Activated naive CD8-positive, alpha-beta T cell treated with anti-CD3 and anti-CD28 coated beads, Interleukin-2, amount 10 ng/mL, durations not matched to agents 7 days and 5 days (primary cell): ENCODE measurements around the gene DTNB. TPM values are rescaled to one million over a fixed set of nuclear protein-coding genes. Genes with fewer than 3 reads are reported as not detected.
"Not testable (repeated sequence)": the region's sequence is repeated elsewhere in the genome, so short reads cannot be mapped to it uniquely, and the experiment has no call there.

ENCODE experiments used
- ATAC-seq: fragments of 150-1000 bp; cut with Tn5 transposase; one replicate; pipeline ENCODE4 v1.10.0; 2021; ENCODE audit warnings: low read depth, moderate library complexity
- POLR2A ChIA-PET: fragments of 350-600 bp; sonication (Branson Sonifier 250); formaldehyde crosslinking; loops from one replicate; lab custom pipeline; 2021; ENCODE audit warnings: antibody characterized with exemption; lab: Charles Lee
- DNase-seq: peaks from one replicate; pipeline ENCODE4 v3.0.0; 2021
- H3K27ac Mint-ChIP-seq: one replicate; pipeline ENCODE4 v1.8.0; 2022; ENCODE audit warnings: mild to moderate bottlenecking, mixed read lengths
- H3K27me3 Mint-ChIP-seq: one replicate; pipeline ENCODE4 v1.8.0; 2022; ENCODE audit warnings: mild to moderate bottlenecking, moderate library complexity, mixed read lengths
- H3K36me3 Mint-ChIP-seq: one replicate; pipeline ENCODE4 v1.8.0; 2021; ENCODE audit warnings: mild to moderate bottlenecking, mixed read lengths
- H3K4me1 Mint-ChIP-seq: one replicate; pipeline ENCODE4 v1.8.0; 2021; ENCODE audit warnings: mixed read lengths
- H3K4me3 Mint-ChIP-seq: one replicate; pipeline ENCODE4 v1.8.0; 2022; ENCODE audit warnings: mild to moderate bottlenecking, moderate library complexity, mixed read lengths
- H3K9me3 Mint-ChIP-seq: one replicate; pipeline ENCODE4 v1.8.0; 2021; ENCODE audit warnings: mixed read lengths
- total RNA-seq, 2 experiments: library from RNA; stranded (reverse); gene quantifications; one replicate each; pipeline ENCODE4 v1.2.3, GENCODE V29; 2021

Gene DTNB
- total RNA-seq, 2 experiments from 2014 or later = 36.7 to 38.3 TPM

DNA sequence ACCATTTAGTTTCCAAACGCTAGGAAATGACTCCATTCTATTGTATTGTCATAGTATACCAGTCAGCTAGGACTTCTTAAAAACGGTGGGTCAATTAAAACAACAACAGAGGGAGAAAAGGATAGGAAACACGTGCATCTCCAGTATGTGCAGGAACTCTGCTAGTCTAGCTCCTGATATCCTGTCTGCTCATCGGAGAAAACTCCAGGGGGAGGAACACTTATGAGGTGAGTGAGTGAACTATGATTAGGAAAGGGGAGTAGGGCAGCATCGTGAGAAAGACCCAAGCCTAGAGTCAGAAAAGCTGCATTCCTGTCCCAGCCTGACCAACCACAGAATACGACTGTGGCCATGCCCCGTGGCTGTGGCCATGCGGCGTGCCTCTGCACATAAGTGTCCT is 34.2 kb downstream of the DTNB start:
- ATAC-seq = no peak
- Mint-ChIP-seq H3K9me3 (no peaks in the 10 kb centered on the region), H3K4me1 (peaks cover 6% of the 10 kb centered on the region), H3K4me3 (no peak overlapping the region), H3K36me3 (peaks cover 17% of the 10 kb centered on the region), H3K27me3 (no peaks in the 10 kb centered on the region), H3K27ac (no peak overlapping the region)
- DNase-seq = no peak
- POLR2A ChIA-PET = no interaction called here

DNA sequence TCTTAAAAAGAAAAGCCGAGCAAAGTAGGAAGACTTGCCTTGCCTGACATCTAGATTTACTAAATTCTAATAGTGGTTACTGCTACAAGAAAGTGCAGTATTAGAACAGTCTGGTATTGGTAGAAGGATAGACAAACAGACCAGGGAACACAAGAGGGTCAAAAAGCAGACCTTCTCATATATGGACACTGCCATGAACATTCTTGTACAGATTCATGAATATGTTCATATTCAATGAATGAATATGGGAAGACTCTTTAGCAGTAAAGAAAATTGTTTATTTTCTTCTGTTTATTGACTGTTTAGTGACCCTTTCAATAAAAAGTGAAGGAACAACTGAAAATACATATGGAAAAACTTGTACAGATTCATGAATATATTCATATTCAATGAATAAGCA is 37.6 kb downstream of the DTNB start:
- POLR2A ChIA-PET = no interaction called here
- no peaks in the 10 kb centered on the region for H3K4me1 Mint-ChIP-seq
- H3K36me3 Mint-ChIP-seq = peaks cover 14% of the 10 kb centered on the region
- no peak overlapping the region for H3K4me3 Mint-ChIP-seq
- no peak for DNase-seq
- no peaks in the 10 kb centered on the region for H3K9me3 Mint-ChIP-seq
- H3K27ac Mint-ChIP-seq = no peak overlapping the region
- ATAC-seq = no peak
- no peaks in the 10 kb centered on the region for H3K27me3 Mint-ChIP-seq

DNA sequence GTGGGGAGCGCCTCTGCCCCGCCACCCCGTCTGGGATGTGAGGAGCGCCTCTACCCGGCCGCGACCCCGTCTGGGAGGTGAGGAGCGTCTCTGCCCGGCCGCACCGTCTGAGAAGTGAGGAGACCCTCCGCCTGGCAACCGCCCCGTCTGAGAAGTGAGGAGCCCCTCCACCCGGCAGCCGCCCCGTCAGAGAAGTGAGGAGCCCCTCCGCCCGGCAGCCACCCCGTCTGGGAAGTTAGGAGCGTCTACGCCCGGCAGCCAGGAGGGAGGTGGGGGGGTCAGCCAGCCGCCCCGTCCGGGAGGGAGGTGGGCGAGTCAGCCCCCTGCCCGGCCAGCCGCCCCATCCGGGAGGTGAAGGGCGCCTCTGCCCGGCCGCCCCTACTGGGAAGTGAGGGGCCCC is 39.6 kb downstream of the DTNB start:
- ATAC-seq, H3K4me1 Mint-ChIP-seq, POLR2A ChIA-PET, H3K4me3 Mint-ChIP-seq, H3K27me3 Mint-ChIP-seq, DNase-seq, H3K27ac Mint-ChIP-seq, H3K9me3 Mint-ChIP-seq: not testable (repeated sequence)
- peaks cover 12% of the 10 kb centered on the region for H3K36me3 Mint-ChIP-seq

DNA sequence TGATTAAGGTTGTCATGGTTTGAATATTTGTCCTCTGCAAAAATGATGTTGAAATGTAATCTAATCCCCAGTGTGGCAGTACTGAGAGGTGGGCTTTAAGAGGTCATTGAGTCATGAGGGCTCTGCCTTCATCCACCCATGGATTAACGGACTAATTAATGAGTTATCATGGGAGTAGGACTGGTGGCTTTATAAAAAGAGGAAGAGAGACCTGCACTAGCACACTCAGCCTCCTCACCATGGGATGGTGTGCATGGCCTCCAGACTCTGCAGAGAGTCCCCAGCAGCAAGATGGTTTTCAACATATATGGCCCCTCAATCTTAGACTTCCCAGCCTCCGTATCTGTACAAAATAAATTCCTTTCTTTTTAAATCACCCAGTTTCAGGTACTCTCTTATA is 41.0 kb downstream of the DTNB start:
- ATAC-seq = no peak
- no peak overlapping the region for H3K27ac Mint-ChIP-seq
- H3K4me3 Mint-ChIP-seq = no peak overlapping the region
- no peaks in the 10 kb centered on the region for H3K9me3 Mint-ChIP-seq
- no peak for DNase-seq
- H3K36me3 Mint-ChIP-seq = peaks cover 10% of the 10 kb centered on the region
- no peaks in the 10 kb centered on the region for H3K27me3 Mint-ChIP-seq
- H3K4me1 Mint-ChIP-seq = no peaks in the 10 kb centered on the region
- POLR2A ChIA-PET = no interaction called here

DNA sequence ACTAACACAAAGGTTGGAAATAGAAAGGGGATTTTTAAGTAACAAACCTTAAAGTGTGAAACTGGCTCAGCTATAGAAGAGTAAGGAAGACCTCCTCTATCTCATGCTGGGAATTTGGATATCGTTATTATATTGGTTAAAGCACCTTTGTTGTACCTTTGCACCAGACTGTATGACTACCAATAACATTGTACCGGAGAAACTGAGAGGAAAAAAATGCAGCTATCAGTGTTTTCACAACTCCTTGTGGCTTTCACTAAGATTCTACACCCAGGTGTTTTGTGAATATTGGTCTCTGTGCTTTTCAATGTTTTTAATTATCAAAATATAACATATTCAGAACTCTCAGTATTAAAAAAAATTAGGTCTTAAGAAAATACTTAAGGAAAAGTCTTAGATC is 48.7 kb downstream of the DTNB start:
- peaks cover 2% of the 10 kb centered on the region for H3K4me1 Mint-ChIP-seq
- H3K36me3 Mint-ChIP-seq = peaks cover 13% of the 10 kb centered on the region

DNA sequence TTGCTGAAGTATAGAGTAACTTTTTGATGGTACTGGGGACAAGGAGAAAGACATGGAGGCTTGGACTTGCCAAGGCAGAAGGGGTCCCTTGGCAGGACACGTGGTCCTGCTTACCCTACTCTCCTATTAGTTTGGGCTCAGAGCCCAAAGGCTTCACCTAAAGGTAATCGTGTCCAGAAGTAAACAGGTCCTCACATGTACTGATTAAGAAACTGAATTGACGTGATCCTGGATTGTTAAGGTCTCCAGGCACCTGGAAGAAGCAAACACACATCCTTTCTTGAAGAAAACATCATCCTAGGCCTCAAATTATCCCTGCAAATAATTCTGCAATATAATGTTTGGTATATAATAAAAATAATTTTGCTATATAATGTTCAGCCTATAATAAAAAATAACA is 50.0 kb downstream of the DTNB start:
- DNase-seq = no peak
- H3K36me3 Mint-ChIP-seq = peaks cover 15% of the 10 kb centered on the region
- ATAC-seq = no peak
- POLR2A ChIA-PET = no interaction called here
- H3K27ac Mint-ChIP-seq = no peak overlapping the region
- H3K4me3 Mint-ChIP-seq = no peak overlapping the region
- no peaks in the 10 kb centered on the region for H3K27me3 Mint-ChIP-seq
- H3K9me3 Mint-ChIP-seq = no peaks in the 10 kb centered on the region
- peaks cover 2% of the 10 kb centered on the region for H3K4me1 Mint-ChIP-seq

More for the DNA sequence above, 48.7 kb downstream of the DTNB start:
- Mint-ChIP-seq H3K4me3 (no peak overlapping the region), H3K9me3 (no peaks in the 10 kb centered on the region), H3K27me3 (no peaks in the 10 kb centered on the region), H3K27ac (no peak overlapping the region)
- POLR2A ChIA-PET = no interaction called here
- DNase-seq (no peak), ATAC-seq (no peak)

DNA sequence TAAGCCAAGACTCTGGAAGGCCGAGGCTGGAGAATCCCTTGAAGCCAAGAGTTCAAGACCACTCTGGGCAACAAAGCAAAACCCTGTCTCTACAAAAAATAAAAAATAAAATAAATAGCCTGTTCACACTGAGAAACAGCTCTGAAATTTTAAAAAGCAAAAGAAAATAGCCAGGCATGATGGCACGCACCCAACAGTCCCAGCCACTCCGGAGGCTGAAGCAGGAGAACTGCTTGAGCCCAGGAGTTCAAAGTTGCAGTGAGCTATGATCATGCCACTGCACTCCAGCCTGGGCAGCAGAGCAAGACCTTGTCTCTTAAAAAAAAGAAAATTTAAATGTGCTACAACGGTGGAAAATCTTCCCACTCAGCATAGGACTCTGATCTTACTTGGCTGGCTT is 52.7 kb downstream of the DTNB start:
- Mint-ChIP-seq H3K27ac (no peak overlapping the region), H3K36me3 (peaks cover 9% of the 10 kb centered on the region), H3K4me1 (peaks cover 3% of the 10 kb centered on the region), H3K4me3 (no peak overlapping the region), H3K9me3 (no peaks in the 10 kb centered on the region), H3K27me3 (no peaks in the 10 kb centered on the region)
- POLR2A ChIA-PET = no interaction called here
- DNase-seq (no peak), ATAC-seq (no peak)

DNA sequence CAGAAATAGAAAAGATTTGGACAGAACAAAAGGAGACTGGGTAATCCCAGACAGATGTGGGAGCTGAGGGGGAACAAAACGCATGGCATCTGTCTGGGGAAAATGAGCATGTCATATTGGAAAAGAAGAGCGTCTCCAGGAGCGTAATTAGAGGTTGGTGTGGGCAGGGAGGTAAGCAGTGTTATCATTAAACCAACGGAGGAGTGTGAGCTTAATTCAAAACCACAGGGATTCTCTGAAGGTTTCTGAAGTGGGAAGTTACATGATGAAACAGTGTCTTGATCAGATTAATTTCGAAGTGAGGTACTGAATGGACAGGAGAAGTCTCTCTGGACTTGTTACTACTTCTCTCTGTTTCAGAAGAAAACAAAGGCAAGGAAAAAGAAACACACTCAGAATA is 53.3 kb downstream of the DTNB start:
- no peaks in the 10 kb centered on the region for H3K27me3 Mint-ChIP-seq
- no peak overlapping the region for H3K27ac Mint-ChIP-seq
- ATAC-seq = no peak
- H3K4me3 Mint-ChIP-seq = no peak overlapping the region
- peaks cover 9% of the 10 kb centered on the region for H3K36me3 Mint-ChIP-seq
- POLR2A ChIA-PET = no interaction called here
- no peaks in the 10 kb centered on the region for H3K9me3 Mint-ChIP-seq
- peaks cover 3% of the 10 kb centered on the region for H3K4me1 Mint-ChIP-seq
- no peak for DNase-seq

DNA sequence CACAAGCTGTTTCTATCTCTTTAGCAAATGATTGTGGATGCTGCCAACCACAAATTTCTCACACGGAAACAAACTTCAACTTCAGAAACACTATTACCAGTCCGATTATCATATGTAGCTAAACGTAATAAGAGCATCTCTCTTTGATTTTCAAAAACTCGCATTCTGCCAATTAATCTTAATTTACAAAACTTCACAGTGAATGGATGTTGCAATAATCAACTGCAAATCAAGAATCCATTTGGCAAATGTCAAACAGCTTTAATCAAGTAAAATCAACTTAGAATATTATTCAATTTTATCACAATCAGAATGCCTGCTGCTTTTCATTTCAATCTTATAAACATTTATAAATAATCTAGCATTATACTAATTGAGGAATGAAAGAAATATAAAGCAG is 54.2 kb downstream of the DTNB start:
- Mint-ChIP-seq H3K9me3 (no peaks in the 10 kb centered on the region), H3K27me3 (no peaks in the 10 kb centered on the region), H3K4me1 (peaks cover 3% of the 10 kb centered on the region), H3K36me3 (peaks cover 9% of the 10 kb centered on the region), H3K27ac (no peak overlapping the region), H3K4me3 (no peak overlapping the region)
- ATAC-seq (no peak), DNase-seq (no peak)
- POLR2A ChIA-PET = no interaction called here

DNA sequence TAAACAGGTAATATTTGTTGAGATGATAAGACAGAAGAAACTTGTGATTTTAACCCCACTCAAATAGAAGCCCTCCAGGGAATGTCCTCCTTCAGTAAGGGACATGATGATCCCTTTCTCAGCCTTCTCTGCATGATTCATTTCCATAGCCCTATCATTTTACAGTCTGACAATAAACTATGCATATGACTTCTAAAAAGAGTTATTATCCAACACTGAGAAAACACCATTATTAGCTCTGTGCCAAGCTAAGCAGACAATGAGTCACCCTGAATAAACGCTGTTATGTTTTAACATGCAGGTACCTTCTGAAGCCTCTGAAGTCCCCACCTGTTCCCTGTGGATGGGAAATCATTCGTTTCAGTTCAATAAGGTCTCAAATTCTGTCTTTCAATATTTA is 54.7 kb downstream of the DTNB start:
- POLR2A ChIA-PET = no interaction called here
- DNase-seq (no peak), ATAC-seq (no peak)
- Mint-ChIP-seq H3K9me3 (no peaks in the 10 kb centered on the region), H3K36me3 (peaks cover 7% of the 10 kb centered on the region), H3K27me3 (no peaks in the 10 kb centered on the region), H3K4me1 (peaks cover 3% of the 10 kb centered on the region), H3K27ac (no peak overlapping the region), H3K4me3 (no peak overlapping the region)

DNA sequence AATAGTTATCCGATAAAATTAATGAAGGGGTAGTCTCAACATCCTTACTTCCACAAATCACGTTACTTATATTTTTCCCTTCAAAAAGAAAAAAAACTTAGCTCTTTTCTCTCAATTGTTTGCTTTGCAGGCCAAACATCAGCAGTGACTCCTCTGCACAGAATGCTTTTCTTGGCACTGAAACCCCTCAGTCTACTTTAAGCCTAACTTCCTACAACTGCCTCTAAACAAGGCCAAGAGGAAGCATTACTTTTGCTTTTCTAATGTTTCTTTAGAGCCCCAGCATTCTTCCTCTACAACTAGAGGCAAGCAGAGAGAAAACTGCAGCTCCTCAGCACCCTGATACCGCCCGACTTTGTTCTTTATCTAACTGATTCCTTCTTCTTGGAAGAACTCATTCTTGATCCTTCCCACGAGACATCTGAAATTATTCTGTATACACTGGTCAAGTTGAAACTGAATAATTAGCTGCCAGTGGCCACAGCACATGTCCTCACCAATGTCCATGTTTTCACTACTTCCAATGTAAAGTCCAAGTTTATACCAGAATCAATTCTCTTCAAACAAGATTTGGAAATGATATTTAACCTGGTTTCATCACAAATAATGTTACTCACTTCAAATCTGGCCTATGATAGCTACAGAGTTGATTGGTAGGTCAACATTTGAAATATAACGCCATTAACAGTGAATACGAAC is 55.3 kb downstream of the DTNB start:
- Mint-ChIP-seq H3K36me3 (peaks cover 7% of the 10 kb centered on the region), H3K27ac (no peak overlapping the region), H3K27me3 (no peaks in the 10 kb centered on the region), H3K4me1 (peaks cover 3% of the 10 kb centered on the region), H3K9me3 (no peaks in the 10 kb centered on the region), H3K4me3 (no peak overlapping the region)
- POLR2A ChIA-PET = no interaction called here
- DNase-seq (no peak), ATAC-seq (no peak)

DNA sequence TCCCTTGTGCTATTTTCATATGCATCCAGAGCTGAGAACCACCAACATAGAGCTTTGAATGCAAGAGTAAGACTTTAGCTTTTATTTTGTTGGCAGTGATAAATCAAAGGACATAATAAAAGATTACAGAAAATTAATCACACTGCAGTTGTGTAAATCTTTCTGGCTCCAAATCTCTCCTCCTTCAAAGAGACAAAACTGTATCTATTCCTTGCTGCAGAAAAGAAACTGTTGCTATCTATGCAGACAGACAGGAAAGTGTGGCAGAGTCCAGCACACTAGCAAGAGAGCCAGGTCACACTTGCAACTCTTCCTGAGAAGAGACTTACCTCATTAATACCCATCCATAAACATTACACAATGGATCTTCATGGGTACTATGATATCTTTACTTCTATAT is 57.5 kb downstream of the DTNB start:
- no peaks in the 10 kb centered on the region for H3K9me3 Mint-ChIP-seq
- H3K27ac Mint-ChIP-seq = no peak overlapping the region
- POLR2A ChIA-PET = no interaction called here
- no peak overlapping the region for H3K4me3 Mint-ChIP-seq
- ATAC-seq = no peak
- no peaks in the 10 kb centered on the region for H3K27me3 Mint-ChIP-seq
- DNase-seq = no peak
- peaks cover 5% of the 10 kb centered on the region for H3K36me3 Mint-ChIP-seq
- H3K4me1 Mint-ChIP-seq = peaks cover 3% of the 10 kb centered on the region

DNA sequence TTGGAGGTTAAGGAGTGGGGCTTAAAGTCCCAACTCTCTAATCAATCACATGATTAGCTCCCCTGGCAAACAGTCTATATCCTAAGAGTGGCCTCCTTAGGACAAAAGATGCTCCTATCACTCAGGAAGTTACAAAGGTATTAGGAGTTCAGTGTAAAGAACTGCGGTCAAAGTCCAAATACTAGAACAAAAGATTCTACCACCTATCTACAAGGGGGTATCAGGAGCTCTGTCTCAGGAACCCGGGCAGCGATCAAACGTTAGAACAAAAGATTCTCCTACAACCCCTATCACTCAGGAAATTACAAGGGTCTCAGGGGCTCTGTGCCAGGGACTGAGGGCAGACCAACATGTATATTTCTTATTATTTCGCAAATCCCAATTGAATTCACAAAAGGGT is 58.0 kb downstream of the DTNB start:
- Mint-ChIP-seq H3K27ac (no peak overlapping the region), H3K36me3 (peaks cover 5% of the 10 kb centered on the region), H3K27me3 (no peaks in the 10 kb centered on the region), H3K4me1 (peaks cover 3% of the 10 kb centered on the region), H3K9me3 (no peaks in the 10 kb centered on the region), H3K4me3 (no peak overlapping the region)
- DNase-seq (no peak), ATAC-seq (no peak)
- POLR2A ChIA-PET = no interaction called here

DNA sequence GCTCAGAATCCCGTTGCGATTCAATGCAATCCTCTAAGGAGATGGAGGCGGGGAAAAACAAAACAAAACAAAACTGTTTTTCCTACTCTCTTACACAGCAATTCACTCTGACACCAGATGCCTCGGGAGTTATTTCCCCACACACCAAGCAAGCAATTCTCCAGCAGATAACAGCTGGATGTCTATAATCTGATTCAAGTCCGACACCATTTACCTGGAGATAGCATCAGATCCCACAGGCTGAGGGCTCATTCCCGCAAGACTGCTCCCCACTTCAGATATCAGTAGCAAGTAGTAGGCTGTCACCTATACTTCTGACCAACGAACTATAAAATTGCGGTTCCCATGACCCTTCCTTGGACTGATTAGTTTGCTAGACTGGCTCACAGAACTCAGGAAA is 58.7 kb downstream of the DTNB start:
- Mint-ChIP-seq H3K36me3 (peaks cover 2% of the 10 kb centered on the region), H3K9me3 (no peaks in the 10 kb centered on the region), H3K27ac (no peak overlapping the region), H3K4me3 (no peak overlapping the region), H3K27me3 (no peaks in the 10 kb centered on the region), H3K4me1 (peaks cover 1% of the 10 kb centered on the region)
- POLR2A ChIA-PET = no interaction called here
- ATAC-seq = no peak
- DNase-seq = no peak
